OCI-LY3 (cell line): ENCODE data around the gene ENDOD1.

Source experiments
- H2AFZ ChIP-seq: fragments of 200-600, 300-600 bp; shearing (Covaris generic); 2 replicates; pipeline ENCODE4 v1.6.0; 2014; ENCODE audit warnings: antibody characterized with exemption, low read depth, low read length
- H3K27ac ChIP-seq: fragments of 200-600, 300-600 bp; sonication (generic); 2 replicates; pipeline ENCODE4 v1.5.1; 2014; ENCODE audit warnings: mild to moderate bottlenecking, low read length, moderate library complexity, mixed read lengths
- H3K27me3 ChIP-seq: fragments of 200-600, 300-600 bp; sonication (generic); 2 replicates; pipeline ENCODE4 v1.6.1; 2014; ENCODE audit warnings: low read depth, low read length, mixed read lengths
- H3K36me3 ChIP-seq: fragments of 200-600, 300-600 bp; sonication (generic); replicated peaks from 2 replicates; pipeline ENCODE3; 2014; ENCODE audit warnings: low read depth, low read length, mixed read lengths
- H3K4me1 ChIP-seq: fragments of 300-600, 200-600 bp; sonication (generic); 2 replicates; pipeline ENCODE4 v1.6.1; 2014; ENCODE audit warnings: low read length, mixed read lengths
- H3K4me2 ChIP-seq: fragments of 200-600, 300-600 bp; sonication (generic); 2 replicates; pipeline ENCODE4 v1.6.1; 2014; ENCODE audit warnings: low read length, mixed read lengths
- H3K4me3 ChIP-seq: fragments of 300-600, 200-600 bp; sonication (generic); 2 replicates; pipeline ENCODE4 v1.5.1; 2014; ENCODE audit warnings: antibody characterized with exemption, mild to moderate bottlenecking, low read length, moderate library complexity
- H3K79me2 ChIP-seq: fragments of 300-600, 200-600 bp; shearing (Covaris generic); 2 replicates; pipeline ENCODE4 v1.6.1; 2014; ENCODE audit warnings: mild to moderate bottlenecking, low read length, mixed read lengths
- H3K9ac ChIP-seq: fragments of 300-600, 200-600 bp; shearing (Covaris generic); 2 replicates; pipeline ENCODE4 v1.6.0; 2014; ENCODE audit warnings: mild to moderate bottlenecking, low read length, moderate library complexity
- H3K9me3 ChIP-seq: fragments of 200-600, 300-600 bp; shearing (Covaris generic); 2 replicates; pipeline ENCODE4 v1.6.1; 2014; ENCODE audit warnings: low read length, mixed read lengths; ENCODE audit not compliant: insufficient read depth
- H4K20me1 ChIP-seq: fragments of 200-600, 300-600 bp; sonication (generic); 2 replicates; pipeline ENCODE4 v1.6.1; 2016; ENCODE audit warnings: low read length, mixed read lengths; ENCODE audit not compliant: insufficient read depth
- CTCF ChIP-seq: fragments of 200-600, 300-600 bp; sonication (generic); IDR thresholded peaks from 2 replicates; pipeline ENCODE4 v1.5.1; 2014; ENCODE audit warnings: antibody characterized with exemption, low read length, low read depth
- EZH2phosphoT487 ChIP-seq: fragments of 200-600 bp; shearing (Covaris generic); IDR thresholded peaks from 2 replicates; pipeline ENCODE4 v1.6.1; 2018; ENCODE audit warnings: antibody characterized with exemption, mixed run types, low read depth

The ENDOD1 gene

GRCh38 chr11:95156133-95156721, 66.6 kb downstream of the ENDOD1 start:
- Histone ChIP-seq H3K9ac (no peak overlapping the region), H3K9me3 (no peaks in the 10 kb centered on the region), H4K20me1 (no peaks in the 10 kb centered on the region), H3K4me3 (no peak overlapping the region), H3K36me3 (no peaks in the 10 kb centered on the region), H3K27me3 (no peaks in the 10 kb centered on the region), H2AFZ (no peak overlapping the region), H3K79me2 (no peaks in the 10 kb centered on the region), H3K4me1 (peaks cover 20% of the 10 kb centered on the region), H3K4me2 (no peak overlapping the region), H3K27ac (no peak overlapping the region)
- TF ChIP-seq EZH2phosphoT487 (no peak), CTCF (no peak)

- H3K4me1 ChIP-seq, result peaks cover 17% of the 10 kb centered on the region
- H3K9me3 ChIP-seq, result no peaks in the 10 kb centered on the region
- no peak overlapping the region for H3K4me2 ChIP-seq
- H3K27ac ChIP-seq, result no peak overlapping the region
- H3K4me3 ChIP-seq, result no peak overlapping the region
- H2AFZ ChIP-seq, result no peak overlapping the region
- no peaks in the 10 kb centered on the region for H4K20me1 ChIP-seq
- TF ChIP-seq EZH2phosphoT487 (no peak), CTCF (no peak)
- no peaks in the 10 kb centered on the region for H3K27me3 ChIP-seq
- H3K79me2 ChIP-seq, result no peaks in the 10 kb centered on the region
- no peak overlapping the region for H3K9ac ChIP-seq
- no peaks in the 10 kb centered on the region for H3K36me3 ChIP-seq
Measured at GRCh38 chr11:95156916-95157541, 67.4 kb downstream of the ENDOD1 start.

- H3K27me3 ChIP-seq, result no peaks in the 10 kb centered on the region
- no peaks in the 10 kb centered on the region for H3K79me2 ChIP-seq
- H3K9me3 ChIP-seq, result no peaks in the 10 kb centered on the region
- H3K36me3 ChIP-seq, result no peaks in the 10 kb centered on the region
- H2AFZ ChIP-seq, result no peak overlapping the region
- H3K4me3 ChIP-seq, result no peak overlapping the region
- peaks cover 14% of the 10 kb centered on the region for H3K4me1 ChIP-seq
- H4K20me1 ChIP-seq, result no peaks in the 10 kb centered on the region
- no peak overlapping the region for H3K27ac ChIP-seq
- no peak for TF ChIP-seq CTCF
- no peak for TF ChIP-seq EZH2phosphoT487
- no peak overlapping the region for H3K9ac ChIP-seq
- no peak overlapping the region for H3K4me2 ChIP-seq
Measured at GRCh38 chr11:95157824-95158223, 68.2 kb downstream of the ENDOD1 start.

- no peak overlapping the region for H3K9ac ChIP-seq
- H3K4me3 ChIP-seq, result no peak overlapping the region
- H3K4me2 ChIP-seq, result no peak overlapping the region
- H3K9me3 ChIP-seq, result no peaks in the 10 kb centered on the region
- H3K36me3 ChIP-seq, result no peaks in the 10 kb centered on the region
- H4K20me1 ChIP-seq, result no peaks in the 10 kb centered on the region
- H2AFZ ChIP-seq, result no peak overlapping the region
- H3K4me1 ChIP-seq, result peaks cover 9% of the 10 kb centered on the region; the same call in 1 of the 2 replicates
- TF ChIP-seq EZH2phosphoT487 (no peak), CTCF (no peak)
- no peaks in the 10 kb centered on the region for H3K27me3 ChIP-seq
- H3K27ac ChIP-seq, result no peak overlapping the region
- H3K79me2 ChIP-seq, result no peaks in the 10 kb centered on the region
Measured at GRCh38 chr11:95161248-95161647, 71.6 kb downstream of the ENDOD1 start.
